HL-60 (cell line): ENCODE measurements around the gene PLEKHA5.
"Not testable (repeated sequence)": the region's sequence is repeated elsewhere in the genome, so short reads cannot be mapped to it uniquely, and the experiment has no call there.

Experiments
- DNase-seq, 2 experiments: peaks; one replicate each; pipeline ENCODE4 v3.0.0-alpha.2; 2010 to 2020; ENCODE audit warnings: low read depth in 1 of 2, low spot score in 1 of 2
- H3K27ac ChIP-seq: fragments of 250-450 bp; sonication (Bioruptor Pico); replicated peaks from 2 replicates; pipeline ENCODE4 v1.5.1; 2020; ENCODE audit warnings: mild to moderate bottlenecking, moderate library complexity
- H3K27me3 ChIP-seq: fragments of 250-450 bp; sonication (Bioruptor Pico); 2 replicates; pipeline ENCODE4 v1.5.1; 2021; ENCODE audit warnings: mild to moderate bottlenecking, moderate library complexity; ENCODE audit not compliant: insufficient read depth, poor library complexity, severe bottlenecking
- H3K4me3 ChIP-seq: replicated peaks from 2 replicates; pipeline ENCODE4 v1.5.1; 2011; ENCODE audit warnings: mild to moderate bottlenecking, control low read depth, low read length; ENCODE audit not compliant: insufficient read depth
- CTCF ChIP-seq: IDR thresholded peaks from one replicate; pipeline ENCODE4 v1.5.1; 2011; ENCODE audit warnings: low read length, control low read depth, inconsistent platforms; ENCODE audit not compliant: insufficient read depth
- GABPA ChIP-seq: IDR thresholded peaks from 2 replicates; pipeline ENCODE4 v1.6.1; 2012; ENCODE audit warnings: low read depth
- POLR2AphosphoS5 ChIP-seq: IDR thresholded peaks from 2 replicates; pipeline ENCODE4 v1.6.1; 2012; ENCODE audit warnings: low read depth
- REST ChIP-seq: IDR thresholded peaks from 2 replicates; pipeline ENCODE4 v1.6.1; 2012; ENCODE audit warnings: low read depth; ENCODE audit not compliant: insufficient replicate concordance
- SPI1 ChIP-seq: IDR thresholded peaks from 2 replicates; pipeline ENCODE4 v1.6.1; 2012; ENCODE audit warnings: low read depth, mild to moderate bottlenecking, borderline replicate concordance

Gene PLEKHA5

GRCh38 chr12:19084547-19084946 lies 45.0 kb upstream of the PLEKHA5 start:
- H3K4me3 ChIP-seq, result no peak overlapping the region
- DNase-seq, result no peak
- H3K27me3 ChIP-seq, result no peaks in the 10 kb centered on the region
- TF ChIP-seq CTCF, result no peak
- TF ChIP-seq REST, result no peak
- no peak for TF ChIP-seq POLR2AphosphoS5
- TF ChIP-seq GABPA, result no peak
- no peak for TF ChIP-seq SPI1
- no peak overlapping the region for H3K27ac ChIP-seq

GRCh38 chr12:19085090-19085489 lies 44.4 kb upstream of the PLEKHA5 start:
- Histone ChIP-seq H3K4me3 (no peak overlapping the region), H3K27me3 (no peaks in the 10 kb centered on the region), H3K27ac (no peak overlapping the region)
- TF ChIP-seq SPI1, result no peak
- no peak for TF ChIP-seq GABPA
- no peak for TF ChIP-seq POLR2AphosphoS5
- TF ChIP-seq REST, result no peak
- TF ChIP-seq CTCF, result no peak
- DNase-seq, result no peak

- Histone ChIP-seq H3K27ac (no peak overlapping the region), H3K27me3 (no peaks in the 10 kb centered on the region), H3K4me3 (no peak overlapping the region)
- no peak for TF ChIP-seq POLR2AphosphoS5
- no peak for TF ChIP-seq SPI1
- no peak for TF ChIP-seq GABPA
- no peak for DNase-seq
These were observed 40.9 kb upstream of the PLEKHA5 start for GRCh38 chr12:19088606-19089005.

GRCh38 chr12:19092482-19092881 lies 37.1 kb upstream of the PLEKHA5 start:
- not testable (repeated sequence) for H3K27me3 ChIP-seq, H3K4me3 ChIP-seq, H3K27ac ChIP-seq, DNase-seq

GRCh38 chr12:19093218-19093617 lies 36.3 kb upstream of the PLEKHA5 start:
- no peak overlapping the region for H3K27ac ChIP-seq
- no peak overlapping the region for H3K4me3 ChIP-seq
- H3K27me3 ChIP-seq, result no peaks in the 10 kb centered on the region
- no peak for DNase-seq
- TF ChIP-seq SPI1, result no peak
- no peak for TF ChIP-seq CTCF
- no peak for TF ChIP-seq REST
- no peak for TF ChIP-seq POLR2AphosphoS5
- TF ChIP-seq GABPA, result no peak
